HEK293 (cell line): ENCODE measurements around the gene ACTG1.
A peak's percentile ranks its signal among the peaks of the same experiment; 100 is the strongest.

Experiments used
- CTCF ChIA-PET: fragments of 350-600 bp; formaldehyde crosslinking; extraction: SDS; loops from one replicate; lab custom pipeline; 2021; ENCODE audit warnings: antibody characterized with exemption; lab: Yijun Ruan, JAX
- POLR2A ChIA-PET: fragments of 300-600 bp; formaldehyde crosslinking; extraction: SDS; loops from one replicate; lab custom pipeline; 2020; ENCODE audit warnings: antibody characterized with exemption, inconsistent platforms; lab: Yijun Ruan, JAX
- H3K27ac ChIP-seq: fragments of 200-500 bp; sonication (Bioruptor generic); 2 replicates; pipeline ENCODE4 v1.5.1; 2014; ENCODE audit warnings: low read depth, low read length, control low read depth, inconsistent platforms; ENCODE audit errors: extremely low read depth
- H3K36me3 ChIP-seq, 2 experiments: fragments of 200-500 bp in 1 of 2; sonication (Bioruptor generic) in 1 of 2; 1 replicate in 1 of 2; 2 replicates in 1 of 2; pipeline ENCODE4 v1.5.1; 2014 to 2017; ENCODE audit warnings: inconsistent platforms in 2 of 2, low read length in 2 of 2; ENCODE audit not compliant: control insufficient read depth in 2 of 2, insufficient read depth in 1 of 2
- H3K4me1 ChIP-seq: fragments of 200-500 bp; sonication (Bioruptor generic); 2 replicates; pipeline ENCODE4 v1.5.1; 2014; ENCODE audit warnings: mild to moderate bottlenecking, low read length, inconsistent platforms; ENCODE audit not compliant: control insufficient read depth, insufficient read depth
- H3K4me3 ChIP-seq: 2 replicates; pipeline ENCODE4 v1.5.1; 2011; ENCODE audit warnings: low read depth, mild to moderate bottlenecking, control low read depth, low read length, moderate library complexity
- H3K9me3 ChIP-seq: fragments of 200-500 bp; sonication (Bioruptor generic); 2 replicates; pipeline ENCODE4 v1.5.1; 2014; ENCODE audit warnings: low read depth, low read length, inconsistent platforms; ENCODE audit not compliant: control insufficient read depth, insufficient read depth
- BCL11A ChIP-seq: fragments of 450-650 bp; formaldehyde crosslinking; IDR thresholded peaks from 2 replicates; pipeline ENCODE4 v1.5.1; 2016; ENCODE audit warnings: low read depth, missing biosample characterization, missing genetic modification characterization
- GLIS1 ChIP-seq: fragments of 450-650 bp; formaldehyde crosslinking; IDR thresholded peaks from 2 replicates; pipeline ENCODE4 v1.5.1; 2016; ENCODE audit warnings: missing biosample characterization, missing genetic modification characterization
- KLF1 ChIP-seq: fragments of 450-650 bp; formaldehyde crosslinking; IDR thresholded peaks from 2 replicates; pipeline ENCODE4 v1.5.1; 2016; ENCODE audit warnings: missing biosample characterization, missing genetic modification characterization
- PRDM1 ChIP-seq: fragments of 450-650 bp; formaldehyde crosslinking; IDR thresholded peaks from 2 replicates; pipeline ENCODE4; 2016; ENCODE audit warnings: missing biosample characterization, missing genetic modification characterization
- SCRT2 ChIP-seq: fragments of 450-650 bp; formaldehyde crosslinking; IDR thresholded peaks from 2 replicates; pipeline ENCODE4 v1.5.1; 2016; ENCODE audit warnings: missing biosample characterization, missing genetic modification characterization
- YY1 ChIP-seq: fragments of 450-650 bp; formaldehyde crosslinking; IDR thresholded peaks from 2 replicates; pipeline ENCODE4 v1.5.1; 2018; ENCODE audit warnings: missing biosample characterization, missing genetic modification characterization
- ZBTB20 ChIP-seq: fragments of 450-650 bp; formaldehyde crosslinking; IDR thresholded peaks from 2 replicates; pipeline ENCODE4 v1.5.1; 2016; ENCODE audit warnings: missing biosample characterization, missing genetic modification characterization
- ZNF138 ChIP-seq: fragments of 450-650 bp; formaldehyde crosslinking; IDR thresholded peaks from 2 replicates; pipeline ENCODE4 v1.5.1; 2016; ENCODE audit warnings: missing biosample characterization, missing genetic modification characterization, borderline replicate concordance
- ZNF302 ChIP-seq: fragments of 450-650 bp; formaldehyde crosslinking; IDR thresholded peaks from 2 replicates; pipeline ENCODE4 v1.5.1; 2016; ENCODE audit warnings: missing biosample characterization, missing genetic modification characterization, low read depth
- ZNF335 ChIP-seq: fragments of 450-650 bp; formaldehyde crosslinking; conservative IDR thresholded peaks from 2 replicates; pipeline ENCODE4 v1.5.1; 2016; ENCODE audit warnings: missing biosample characterization, missing genetic modification characterization
- ZNF416 ChIP-seq: fragments of 450-650 bp; formaldehyde crosslinking; IDR thresholded peaks from 2 replicates; pipeline ENCODE4 v1.5.1; 2016; ENCODE audit warnings: missing biosample characterization, missing genetic modification characterization
- ZNF521 ChIP-seq: fragments of 450-650 bp; formaldehyde crosslinking; IDR thresholded peaks from 2 replicates; pipeline ENCODE4 v1.5.1; 2017; ENCODE audit warnings: missing biosample characterization, mild to moderate bottlenecking, missing genetic modification characterization
- ZNF571 ChIP-seq: fragments of 450-650 bp; formaldehyde crosslinking; IDR thresholded peaks from 2 replicates; pipeline ENCODE4 v1.5.0; 2017; ENCODE audit warnings: missing biosample characterization, missing genetic modification characterization
- ZNF600 ChIP-seq: fragments of 450-650 bp; formaldehyde crosslinking; IDR thresholded peaks from 2 replicates; pipeline ENCODE4 v1.5.1; 2016; ENCODE audit warnings: missing biosample characterization, missing genetic modification characterization
- ZNF626 ChIP-seq: fragments of 450-650 bp; sonication (Bioruptor Pico); formaldehyde crosslinking; IDR thresholded peaks from 2 replicates; pipeline ENCODE4 v1.5.1; 2018; ENCODE audit warnings: missing biosample characterization, missing genetic modification characterization, inconsistent platforms
- TF ChIP-seq, protein P1 (sequence below): fragments of 450-650 bp; formaldehyde crosslinking; IDR thresholded peaks from 2 replicates; pipeline ENCODE4 v1.5.1; 2017; ENCODE audit warnings: missing biosample characterization, missing genetic modification characterization
- TF ChIP-seq, protein P2 (sequence below): fragments of 450-650 bp; formaldehyde crosslinking; IDR thresholded peaks from 2 replicates; pipeline ENCODE4; 2016; ENCODE audit warnings: missing biosample characterization, missing genetic modification characterization
- TF ChIP-seq, protein P3 (sequence below): fragments of 450-650 bp; IDR thresholded peaks from 2 replicates; pipeline ENCODE4 v1.5.1; 2018; ENCODE audit warnings: missing biosample characterization, missing genetic modification characterization

ACTG1 gene

DNA sequence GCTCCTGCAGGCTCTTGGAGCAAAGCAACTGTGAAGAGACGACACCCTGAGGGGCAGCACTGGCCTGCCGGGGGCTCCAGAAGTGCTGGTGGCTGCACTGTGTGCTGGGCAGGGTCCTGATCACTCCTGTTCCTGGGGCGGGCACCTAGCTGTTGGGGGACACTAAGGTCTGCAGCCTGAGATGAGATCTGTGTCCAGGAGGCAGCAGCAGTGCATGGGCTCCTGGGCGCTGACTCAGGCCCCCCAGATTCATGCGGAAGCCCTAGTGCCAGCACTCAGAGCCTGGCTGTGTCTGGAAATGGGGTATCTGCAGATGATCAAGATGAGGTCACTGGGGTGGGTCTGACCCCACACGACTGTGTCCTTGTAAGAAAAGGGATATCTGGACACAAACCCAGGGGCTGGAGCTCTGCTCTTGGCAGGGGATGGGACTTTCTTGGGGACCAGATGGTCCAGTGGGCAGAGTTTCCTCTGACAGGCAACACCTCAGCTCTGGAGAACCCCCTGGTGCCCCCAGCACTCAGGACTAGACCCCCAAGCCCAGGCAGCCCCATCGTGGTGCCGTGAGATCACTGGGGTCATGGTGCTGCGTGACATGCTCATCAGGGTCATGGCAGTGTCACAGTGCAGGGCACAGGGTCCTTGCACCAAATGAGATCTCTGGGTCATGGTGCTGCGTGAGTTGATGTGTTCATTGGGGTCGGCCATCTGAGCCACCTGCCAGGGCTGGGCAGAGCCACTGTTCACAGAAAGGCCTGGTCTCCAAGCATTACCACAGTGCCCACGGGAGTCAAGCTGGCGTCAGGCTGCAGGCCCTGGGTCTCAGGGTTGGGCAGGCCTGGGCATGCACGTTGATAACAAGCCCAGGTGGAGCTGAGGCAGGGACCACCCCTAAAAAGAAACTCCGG, 30.1 kb upstream of the ACTG1 start:
- Histone ChIP-seq H3K4me3 (no peak overlapping the region), H3K27ac (no peak overlapping the region), H3K9me3 (no peaks in the 10 kb centered on the region), H3K4me1 (no peaks in the 10 kb centered on the region), H3K36me3 (peaks cover 4 to 87% of the 10 kb centered on the region in 2 experiments; a peak in 2 of 3 replicates)
- CTCF ChIA-PET = interaction anchor here (0.7 to 2.7 kb wide), 2 partner anchors 58 to 59 kb away, joined by 3 to 13 read pairs; no protein-coding TSS in a partner anchor
- TF ChIP-seq KLF1 (no peak), PRDM1 (tag by site-specific recombination) (no peak), ZNF626 (tag by site-specific recombination) (no peak)
- POLR2A ChIA-PET = interaction anchor here (0.9 to 2.7 kb wide), 5 partner anchors 9 to 113 kb away, joined by 3 to 12 read pairs (median 9); partner anchors contain the start of genes ACTG1, FAAP100 and PDE6G

DNA sequence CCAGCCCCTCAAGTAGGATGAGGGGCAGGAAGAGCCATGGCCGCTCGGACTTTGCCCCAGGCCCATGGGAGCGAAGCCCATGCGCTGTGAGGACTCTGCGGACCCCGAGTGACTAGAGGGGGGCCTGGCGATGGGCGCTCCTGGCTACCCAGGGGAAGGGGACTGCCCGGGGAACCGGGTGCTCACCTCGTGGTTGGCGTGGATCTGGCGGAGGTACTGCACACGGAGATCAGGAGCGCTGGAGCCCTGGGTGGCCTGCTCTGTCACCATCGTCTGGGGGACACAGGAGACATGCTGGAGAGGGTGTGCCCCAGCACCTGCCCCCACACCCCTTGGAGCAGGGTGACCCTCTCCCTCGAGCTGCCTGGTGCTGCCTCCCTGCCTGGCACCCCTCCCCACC, 28.5 kb upstream of the ACTG1 start:
- POLR2A ChIA-PET = no interaction called here
- no peak overlapping the region for H3K27ac ChIP-seq
- no peak overlapping the region for H3K4me3 ChIP-seq
- CTCF ChIA-PET = interaction anchor here (1.4 kb wide), 1 partner anchor 60 kb away, joined by 3 read pairs; no protein-coding TSS in a partner anchor
- no peaks in the 10 kb centered on the region for H3K4me1 ChIP-seq
- H3K9me3 ChIP-seq = no peaks in the 10 kb centered on the region
- peaks cover 0 to 71% of the 10 kb centered on the region in 2 experiments; a peak in 2 of 3 replicates for H3K36me3 ChIP-seq
- TF ChIP-seq YY1 (tag by site-specific recombination) (no peak), ZBTB20 (tag by site-specific recombination) (no peak), ZNF302 (tag by site-specific recombination) (no peak), ZNF138 (tag by site-specific recombination) (no peak), ZNF571 (tag by site-specific recombination) (no peak), ZNF416 (tag by site-specific recombination) (no peak), ZNF335 (tag by site-specific recombination) (no peak), GLIS1 (tag by site-specific recombination) (no peak)
- TF ChIP-seq, protein P1, sequence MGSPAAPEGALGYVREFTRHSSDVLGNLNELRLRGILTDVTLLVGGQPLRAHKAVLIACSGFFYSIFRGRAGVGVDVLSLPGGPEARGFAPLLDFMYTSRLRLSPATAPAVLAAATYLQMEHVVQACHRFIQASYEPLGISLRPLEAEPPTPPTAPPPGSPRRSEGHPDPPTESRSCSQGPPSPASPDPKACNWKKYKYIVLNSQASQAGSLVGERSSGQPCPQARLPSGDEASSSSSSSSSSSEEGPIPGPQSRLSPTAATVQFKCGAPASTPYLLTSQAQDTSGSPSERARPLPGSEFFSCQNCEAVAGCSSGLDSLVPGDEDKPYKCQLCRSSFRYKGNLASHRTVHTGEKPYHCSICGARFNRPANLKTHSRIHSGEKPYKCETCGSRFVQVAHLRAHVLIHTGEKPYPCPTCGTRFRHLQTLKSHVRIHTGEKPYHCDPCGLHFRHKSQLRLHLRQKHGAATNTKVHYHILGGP (tag by site-specific recombination) = no peak
- TF ChIP-seq, protein P2, sequence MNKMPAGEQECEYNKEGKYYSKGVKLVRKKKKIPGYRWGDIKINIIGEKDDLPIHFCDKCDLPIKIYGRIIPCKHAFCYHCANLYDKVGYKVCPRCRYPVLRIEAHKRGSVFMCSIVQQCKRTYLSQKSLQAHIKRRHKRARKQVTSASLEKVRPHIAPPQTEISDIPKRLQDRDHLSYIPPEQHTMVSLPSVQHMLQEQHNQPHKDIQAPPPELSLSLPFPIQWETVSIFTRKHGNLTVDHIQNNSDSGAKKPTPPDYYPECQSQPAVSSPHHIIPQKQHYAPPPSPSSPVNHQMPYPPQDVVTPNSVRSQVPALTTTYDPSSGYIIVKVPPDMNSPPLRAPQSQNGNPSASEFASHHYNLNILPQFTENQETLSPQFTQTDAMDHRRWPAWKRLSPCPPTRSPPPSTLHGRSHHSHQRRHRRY (tag by site-specific recombination) = no peak
- TF ChIP-seq, all 188 proteins: peak for 0

DNA sequence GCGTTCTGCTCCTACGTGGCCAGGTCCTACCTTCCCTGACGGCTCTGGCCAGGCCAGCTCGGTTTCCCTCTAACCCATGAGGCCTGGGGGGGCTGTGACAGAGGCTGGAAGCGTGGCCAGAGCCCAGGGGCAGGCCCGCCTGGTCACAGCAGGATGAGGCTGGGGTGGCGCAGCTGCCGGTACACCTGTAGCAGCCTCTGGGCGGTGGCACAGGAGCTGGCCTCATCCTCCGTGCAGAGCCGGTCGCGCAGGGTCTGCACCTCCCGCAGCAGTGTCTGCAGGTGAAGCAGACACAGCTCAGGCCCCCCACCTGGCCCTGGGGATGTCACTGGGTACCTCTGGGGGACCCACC, 28.1 kb upstream of the ACTG1 start:
- H3K4me3 ChIP-seq = no peak overlapping the region
- ChIA-PET CTCF (interaction anchor here (1.4 kb wide), 1 partner anchor 60 kb away, joined by 3 read pairs; no protein-coding TSS in a partner anchor), POLR2A (interaction anchor here (0.7 to 1.0 kb wide), 2 partner anchors 12 to 28 kb away, joined by 3 to 4 read pairs; partner anchors contain the start of genes ACTG1 and FAAP100)
- H3K9me3 ChIP-seq = no peaks in the 10 kb centered on the region
- H3K36me3 ChIP-seq = peaks cover 0 to 66% of the 10 kb centered on the region in 2 experiments; a peak in 2 of 3 replicates
- H3K27ac ChIP-seq = no peak overlapping the region
- TF ChIP-seq BCL11A (tag by site-specific recombination) (no peak), SCRT2 (tag by site-specific recombination) (0 out of 2 replicates have a peak, but pooled peaks have one; percentile 9), ZNF521 (no peak), ZNF600 (tag by site-specific recombination) (peak; percentile 73)
- TF ChIP-seq, protein P3, sequence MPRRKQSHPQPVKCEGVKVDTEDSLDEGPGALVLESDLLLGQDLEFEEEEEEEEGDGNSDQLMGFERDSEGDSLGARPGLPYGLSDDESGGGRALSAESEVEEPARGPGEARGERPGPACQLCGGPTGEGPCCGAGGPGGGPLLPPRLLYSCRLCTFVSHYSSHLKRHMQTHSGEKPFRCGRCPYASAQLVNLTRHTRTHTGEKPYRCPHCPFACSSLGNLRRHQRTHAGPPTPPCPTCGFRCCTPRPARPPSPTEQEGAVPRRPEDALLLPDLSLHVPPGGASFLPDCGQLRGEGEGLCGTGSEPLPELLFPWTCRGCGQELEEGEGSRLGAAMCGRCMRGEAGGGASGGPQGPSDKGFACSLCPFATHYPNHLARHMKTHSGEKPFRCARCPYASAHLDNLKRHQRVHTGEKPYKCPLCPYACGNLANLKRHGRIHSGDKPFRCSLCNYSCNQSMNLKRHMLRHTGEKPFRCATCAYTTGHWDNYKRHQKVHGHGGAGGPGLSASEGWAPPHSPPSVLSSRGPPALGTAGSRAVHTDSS (tag by site-specific recombination) = no peak
- TF ChIP-seq, all 188 proteins: peak for 2
- no peaks in the 10 kb centered on the region for H3K4me1 ChIP-seq
